Neural progenitor cell (in vitro differentiated cells): Measurements from ENCODE around the gene B4GALNT3. TPM values are rescaled to one million over a fixed set of nuclear protein-coding genes. Genes with fewer than 3 reads are reported as not detected.

Experiments
- DNase-seq: peaks from one replicate; pipeline ENCODE4 v3.0.0-alpha.2; 2016; ENCODE audit warnings: low spot score
- H2AFZ ChIP-seq: fragments of 200-600 bp; sonication (generic); replicated peaks from 2 replicates; pipeline ENCODE4 v1.6.1; 2016; ENCODE audit warnings: antibody characterized with exemption
- H3F3A ChIP-seq: fragments of 200-600 bp; sonication (generic); 2 replicates; pipeline ENCODE4 v1.6.1; 2016; ENCODE audit warnings: antibody characterized with exemption, low read depth
- H3K27ac ChIP-seq: fragments of 200-600 bp; sonication (generic); 2 replicates; pipeline ENCODE4 v1.5.1; 2016; ENCODE audit warnings: mild to moderate bottlenecking
- H3K27me3 ChIP-seq: fragments of 200-600 bp; sonication (generic); 2 replicates; pipeline ENCODE4 v1.6.1; 2016; ENCODE audit warnings: mild to moderate bottlenecking, moderate library complexity
- H3K36me3 ChIP-seq: fragments of 200-600 bp; sonication (generic); 2 replicates; pipeline ENCODE4 v1.5.1; 2016
- H3K4me1 ChIP-seq: fragments of 200-600 bp; sonication (generic); 2 replicates; pipeline ENCODE4 v1.6.1; 2016; ENCODE audit warnings: mixed run types
- H3K4me2 ChIP-seq: fragments of 200-600 bp; sonication (generic); 2 replicates; pipeline ENCODE4 v1.6.1; 2016
- H3K4me3 ChIP-seq: fragments of 200-600 bp; sonication (generic); 2 replicates; pipeline ENCODE4 v1.5.1; 2016
- H3K79me2 ChIP-seq: fragments of 200-600 bp; sonication (generic); 2 replicates; pipeline ENCODE4 v1.6.1; 2016; ENCODE audit warnings: low read depth
- H3K9ac ChIP-seq: fragments of 200-600 bp; sonication (generic); 2 replicates; pipeline ENCODE4 v1.6.1; 2016
- H3K9me3 ChIP-seq: fragments of 200-600 bp; sonication (generic); 2 replicates; pipeline ENCODE4 v1.5.1; 2016; ENCODE audit warnings: low read depth
- H4K20me1 ChIP-seq: fragments of 200-600 bp; sonication (generic); 2 replicates; pipeline ENCODE4 v1.6.1; 2016; ENCODE audit warnings: low read depth
- H3K27ac Mint-ChIP-seq: 3 replicates; pipeline ENCODE4 v1.8.0; 2021; ENCODE audit warnings: mixed read lengths
- H3K27me3 Mint-ChIP-seq: 2 replicates; pipeline ENCODE4 v1.8.0; 2022; ENCODE audit warnings: low read depth, mild to moderate bottlenecking, inconsistent platforms, moderate library complexity, mixed read lengths; ENCODE audit not compliant: insufficient read depth
- H3K36me3 Mint-ChIP-seq: 3 replicates; pipeline ENCODE4 v1.8.0; 2021; ENCODE audit warnings: mixed read lengths
- H3K4me1 Mint-ChIP-seq: 3 replicates; pipeline ENCODE4 v1.8.0; 2021; ENCODE audit warnings: mixed read lengths
- H3K4me3 Mint-ChIP-seq: 3 replicates; pipeline ENCODE4 v1.8.0; 2021; ENCODE audit warnings: mild to moderate bottlenecking, moderate library complexity, mixed read lengths
- H3K9me3 Mint-ChIP-seq: 3 replicates; pipeline ENCODE4 v1.8.0; 2020; ENCODE audit warnings: mixed read lengths
- CTCF ChIP-seq: fragments of 200-600 bp; sonication (generic); IDR thresholded peaks from 2 replicates; pipeline ENCODE4 v1.5.1; 2017; ENCODE audit warnings: antibody characterized with exemption, mild to moderate bottlenecking
- EZH2 ChIP-seq: fragments of 200-600 bp; sonication (generic); IDR thresholded peaks from 2 replicates; pipeline ENCODE4 v1.6.1; 2017; ENCODE audit warnings: antibody characterized with exemption, mild to moderate bottlenecking, moderate library complexity
- EZH2phosphoT487 ChIP-seq: fragments of 200-600 bp; sonication (generic); IDR thresholded peaks from 2 replicates; pipeline ENCODE4 v1.6.1; 2017; ENCODE audit warnings: antibody characterized with exemption
- total RNA-seq: library from RNA; depleted of rRNA; stranded (reverse); fragments of >200 nt; gene quantifications from 2 replicates; pipeline ENCODE4 v1.2.3, GENCODE V29; 2015; ENCODE audit warnings: low replicate concordance

The B4GALNT3 gene
- total RNA-seq, 1 donor from 2014 or later: 29.0 TPM

DNA sequence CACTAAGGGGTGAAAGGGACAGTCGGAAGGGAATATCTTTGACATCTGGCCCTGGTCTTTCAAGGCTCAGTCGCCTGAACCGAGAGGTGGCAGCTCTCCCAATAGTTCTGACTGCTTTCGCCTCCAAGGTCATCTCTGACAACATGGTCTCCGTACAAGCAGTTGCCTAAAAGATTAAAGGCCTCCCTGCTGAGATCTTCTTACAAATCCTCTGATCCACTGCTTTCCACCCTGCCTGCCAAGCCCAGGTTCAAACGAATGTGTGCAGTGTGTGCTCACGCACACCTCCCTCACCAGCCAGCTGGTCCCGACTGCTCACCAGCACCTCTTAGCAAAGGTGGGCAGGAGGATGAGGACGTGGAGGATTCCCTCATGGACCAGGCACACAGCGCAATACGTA, 10.4 kb downstream of the B4GALNT3 start:
- H3K9me3 ChIP-seq: no peaks in the 10 kb centered on the region
- peaks cover 2% of the 10 kb centered on the region for H3K79me2 ChIP-seq
- TF ChIP-seq CTCF (no peak), EZH2 (no peak), EZH2phosphoT487 (no peak)
- peaks cover 18% of the 10 kb centered on the region for H3K4me1 ChIP-seq
- H3K4me2 ChIP-seq: no peak overlapping the region
- H3K9ac ChIP-seq: no peak overlapping the region
- H3F3A ChIP-seq: no peaks in the 10 kb centered on the region
- Mint-ChIP-seq H3K4me1 (peaks cover 15% of the 10 kb centered on the region), H3K27me3 (peaks cover 8% of the 10 kb centered on the region), H3K36me3 (no peaks in the 10 kb centered on the region), H3K4me3 (no peak overlapping the region), H3K27ac (no peak overlapping the region), H3K9me3 (no peaks in the 10 kb centered on the region)
- no peak overlapping the region for H2AFZ ChIP-seq
- H3K27ac ChIP-seq: no peak overlapping the region
- H3K27me3 ChIP-seq: no peaks in the 10 kb centered on the region
- peaks cover 20% of the 10 kb centered on the region for H4K20me1 ChIP-seq
- peak; percentile 38 for DNase-seq
- no peak overlapping the region for H3K4me3 ChIP-seq
- no peaks in the 10 kb centered on the region for H3K36me3 ChIP-seq

GRCh38 chr12:473198-473597, 13.5 kb downstream of the B4GALNT3 start:
- Histone ChIP-seq H3K27me3 (no peaks in the 10 kb centered on the region), H3K9me3 (no peaks in the 10 kb centered on the region), H3K36me3 (no peaks in the 10 kb centered on the region), H3K4me2 (no peak overlapping the region), H3K4me1 (peaks cover 29% of the 10 kb centered on the region), H2AFZ (no peak overlapping the region), H3K79me2 (no peaks in the 10 kb centered on the region), H3K9ac (no peak overlapping the region), H3K4me3 (no peak overlapping the region), H4K20me1 (peaks cover 28% of the 10 kb centered on the region), H3K27ac (no peak overlapping the region), H3F3A (peaks cover 12% of the 10 kb centered on the region)
- H3K27me3 Mint-ChIP-seq: peaks cover 11% of the 10 kb centered on the region
- H3K36me3 Mint-ChIP-seq: no peaks in the 10 kb centered on the region
- no peak overlapping the region for H3K27ac Mint-ChIP-seq
- no peak for DNase-seq
- H3K9me3 Mint-ChIP-seq: no peaks in the 10 kb centered on the region
- TF ChIP-seq EZH2phosphoT487 (no peak), CTCF (no peak), EZH2 (no peak)
- peaks cover 26% of the 10 kb centered on the region for H3K4me1 Mint-ChIP-seq
- H3K4me3 Mint-ChIP-seq: no peak overlapping the region

GRCh38 chr12:473863-474577, 14.3 kb downstream of the B4GALNT3 start:
- Mint-ChIP-seq H3K4me1 (peaks cover 24% of the 10 kb centered on the region), H3K27me3 (peaks cover 9% of the 10 kb centered on the region), H3K27ac (no peak overlapping the region), H3K9me3 (no peaks in the 10 kb centered on the region), H3K4me3 (no peak overlapping the region), H3K36me3 (no peaks in the 10 kb centered on the region)
- H3K79me2 ChIP-seq: no peaks in the 10 kb centered on the region
- no peaks in the 10 kb centered on the region for H3K27me3 ChIP-seq
- H3K9ac ChIP-seq: no peak overlapping the region
- H3K9me3 ChIP-seq: no peaks in the 10 kb centered on the region
- TF ChIP-seq EZH2: no peak
- no peak for TF ChIP-seq CTCF
- TF ChIP-seq EZH2phosphoT487: no peak
- peak overlapping the region; percentile 19 for H3K4me2 ChIP-seq
- H2AFZ ChIP-seq: no peak overlapping the region
- no peak overlapping the region for H3K27ac ChIP-seq
- peaks cover 12% of the 10 kb centered on the region for H3F3A ChIP-seq
- peak; percentile 25 for DNase-seq
- H3K4me1 ChIP-seq: peaks cover 29% of the 10 kb centered on the region
- H3K4me3 ChIP-seq: no peak overlapping the region
- H4K20me1 ChIP-seq: peaks cover 21% of the 10 kb centered on the region
- H3K36me3 ChIP-seq: no peaks in the 10 kb centered on the region
